Articular chondrocyte of knee joint (primary cell): Measurements from ENCODE around the gene MS4A15. TPM values are rescaled to one million over a fixed set of nuclear protein-coding genes. Genes with fewer than 3 reads are reported as not detected.

Source experiments
- total RNA-seq: library from RNA; depleted of rRNA; stranded (reverse); fragments of >200 nt; gene quantifications from 2 replicates; pipeline ENCODE4 v1.2.3, GENCODE V29; 2012

Gene MS4A15, protein sequence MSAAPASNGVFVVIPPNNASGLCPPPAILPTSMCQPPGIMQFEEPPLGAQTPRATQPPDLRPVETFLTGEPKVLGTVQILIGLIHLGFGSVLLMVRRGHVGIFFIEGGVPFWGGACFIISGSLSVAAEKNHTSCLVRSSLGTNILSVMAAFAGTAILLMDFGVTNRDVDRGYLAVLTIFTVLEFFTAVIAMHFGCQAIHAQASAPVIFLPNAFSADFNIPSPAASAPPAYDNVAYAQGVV
- total RNA-seq: not detected in 2 replicates

DNA sequence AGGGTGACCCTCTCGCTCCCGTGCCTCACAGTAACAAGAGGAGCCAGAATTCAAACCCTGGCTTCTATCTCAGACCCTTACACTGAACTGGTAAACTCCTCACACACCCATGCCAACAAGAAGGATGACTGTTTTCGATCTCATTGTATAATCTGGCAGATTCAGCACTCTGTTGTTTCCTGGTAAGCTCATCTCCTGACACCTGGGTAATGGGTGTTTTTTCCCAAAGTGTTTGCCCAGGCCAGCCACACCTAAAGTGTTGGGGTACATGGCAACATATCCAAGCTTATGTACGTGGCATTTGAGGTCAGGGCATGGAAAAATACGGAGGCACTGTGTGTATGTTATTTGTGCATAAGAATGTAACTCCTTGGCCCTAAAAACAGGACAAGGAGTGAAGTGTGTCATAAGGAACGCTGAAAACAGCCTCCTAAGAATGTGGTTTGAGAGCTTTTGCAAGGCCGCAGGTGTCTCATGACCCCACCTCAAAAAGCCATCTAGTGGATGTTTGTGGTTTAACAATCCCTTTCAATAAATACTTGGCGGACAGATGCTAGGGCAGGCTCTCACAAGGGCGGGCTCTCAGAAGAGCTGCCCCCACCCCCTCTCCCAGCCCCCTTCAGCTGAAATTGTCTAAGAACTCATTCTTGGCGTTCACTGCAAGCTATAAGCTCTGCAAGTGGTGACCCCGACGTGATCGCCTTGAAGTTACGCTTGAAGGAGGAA, at the start of gene MS4A15:
Gene MS4A15 (plus strand): TSS at position 561 of the 726 bp plus-strand sequence. CDS start 6,867 bp downstream, outside the sequence.

DNA sequence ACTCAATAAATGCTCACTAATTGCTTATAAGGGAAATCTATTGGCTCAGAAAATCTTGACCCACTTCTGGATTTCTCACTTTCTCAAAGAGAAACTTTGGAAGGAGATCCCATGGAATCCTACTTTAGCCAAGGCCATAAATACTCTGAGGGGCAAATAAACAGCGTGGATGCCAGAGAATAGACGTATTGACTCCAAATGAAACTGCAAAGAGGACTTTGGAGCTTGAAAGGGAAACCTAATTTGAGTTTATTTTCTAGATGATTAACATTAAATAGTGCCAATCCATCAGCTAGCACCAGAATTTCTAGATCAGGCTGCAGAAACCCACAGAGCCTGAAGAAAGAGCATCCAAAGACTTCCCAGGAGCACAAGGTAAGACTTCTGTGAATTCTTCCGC, 32.2 kb upstream of the MS4A15 start, which contains the start of gene MS4A18:
Gene MS4A18 (plus strand): TSS at position 301 of the 400 bp plus-strand sequence.

DNA sequence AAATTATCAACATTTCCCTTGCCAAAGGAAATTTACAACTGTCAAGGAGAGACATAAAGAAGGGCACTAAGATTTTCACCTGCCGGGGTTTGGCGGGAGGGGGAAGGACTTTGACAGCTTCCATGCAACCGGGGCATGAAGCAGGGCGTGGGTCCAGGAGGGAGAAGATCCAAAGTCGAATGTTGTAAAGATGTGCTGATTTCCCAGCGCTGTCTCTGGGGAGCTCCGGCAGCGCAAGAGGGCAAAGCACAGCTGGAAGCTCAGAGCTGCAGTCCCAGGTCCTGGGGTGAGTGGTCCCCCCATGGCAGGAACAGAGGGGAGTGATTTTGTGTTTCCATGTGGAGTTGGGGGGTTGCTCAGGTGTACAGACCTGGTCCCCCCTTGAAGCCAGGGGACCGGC, 28.5 kb downstream of the MS4A15 start, which contains the start of gene MS4A10:
Gene MS4A10 (plus strand): TSS at position 198 of the 400 bp plus-strand sequence. CDS start 5,003 bp downstream, outside the sequence.

Other genes starting within 250 kb of the MS4A15 start
- not detected in 2 replicates for gene MS4A13, start 241.5 kb upstream of the MS4A15 start, total RNA-seq
- gene MS4A8, start 57.3 kb upstream of the MS4A15 start, total RNA-seq: not detected in 2 replicates
- gene MS4A18, start 32.1 kb upstream of the MS4A15 start, total RNA-seq: not detected in 2 replicates
- not detected in 2 replicates for gene MS4A10, start 28.5 kb downstream of the MS4A15 start, total RNA-seq
- gene CCDC86, start 85.2 kb downstream of the MS4A15 start, total RNA-seq: 6.2 and 9.8 TPM in 2 replicates
- under 0.01 and 0.11 TPM in 2 replicates for gene PTGDR2, start 99.1 kb downstream of the MS4A15 start, total RNA-seq
- gene ZP1, start 110.7 kb downstream of the MS4A15 start, total RNA-seq: not detected in 2 replicates
- gene PRPF19, start 149.7 kb downstream of the MS4A15 start, total RNA-seq: 39.7 and 52.4 TPM in 2 replicates
- 40.5 and 61.5 TPM in 2 replicates for gene TMEM109, start 157.3 kb downstream of the MS4A15 start, total RNA-seq
- gene TMEM132A, start 167.6 kb downstream of the MS4A15 start, total RNA-seq: 3.4 and 5.2 TPM in 2 replicates
- gene SLC15A3, start 195.3 kb downstream of the MS4A15 start, total RNA-seq: 10.8 and 14.2 TPM in 2 replicates
- gene CD6, start 214.8 kb downstream of the MS4A15 start, total RNA-seq: not detected in 2 replicates